NCI-H2107 (cell line): ENCODE measurements around the gene MINDY2.
"Not testable (repeated sequence)": the region's sequence is repeated elsewhere in the genome, so short reads cannot be mapped to it uniquely, and the experiment has no call there.

Experiments used
- DNase-seq: peaks from one replicate; lab custom pipeline; 2025; lab: John Stamatoyannopoulos, UW

Gene MINDY2

GRCh38 chr15:58883926-58884325, 112.8 kb downstream of the MINDY2 start:
- DNase-seq = not testable (repeated sequence)

- DNase-seq = no peak
Measured at GRCh38 chr15:58886921-58887320, 115.8 kb downstream of the MINDY2 start.

GRCh38 chr15:58889363-58889762, 118.3 kb downstream of the MINDY2 start:
- DNase-seq = no peak

- no peak for DNase-seq
Measured at GRCh38 chr15:58898150-58898680, 127.1 kb downstream of the MINDY2 start.

- no peak for DNase-seq
Measured at GRCh38 chr15:58900631-58901030, 129.5 kb downstream of the MINDY2 start.

DNA sequence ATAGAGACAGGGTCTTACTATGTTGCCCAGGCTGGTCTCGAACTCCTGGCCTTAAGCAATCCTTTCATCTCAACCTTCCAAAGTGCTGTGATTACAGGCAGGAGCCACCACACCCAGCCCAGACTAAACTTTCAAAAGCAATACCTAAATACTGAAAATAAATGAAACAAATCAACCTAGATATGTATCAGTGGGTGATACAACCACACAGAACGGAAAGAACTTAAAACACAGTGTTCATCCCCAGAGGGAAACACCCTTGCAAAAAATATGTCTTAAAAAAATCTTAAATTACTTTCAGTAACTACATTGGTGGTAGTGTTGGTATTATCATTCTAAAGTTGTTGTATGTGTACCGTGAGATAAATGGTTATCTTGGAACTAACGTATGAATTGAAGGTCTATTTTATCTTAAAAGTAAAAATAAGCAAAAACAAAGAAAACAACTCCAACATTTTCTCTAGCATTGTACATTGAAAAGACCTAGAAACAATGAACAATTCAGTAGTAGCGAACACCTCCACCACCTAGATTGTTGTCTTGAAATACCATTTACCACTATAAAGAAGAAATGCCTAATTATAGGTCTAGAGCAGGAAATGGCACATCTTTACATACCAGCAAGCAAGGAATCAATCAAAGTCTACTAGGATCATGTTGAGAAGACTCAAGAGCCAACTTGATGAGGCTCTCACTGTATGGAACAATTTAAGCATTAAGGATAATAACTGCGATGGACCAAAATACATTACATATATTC, 137.6 kb downstream of the MINDY2 start:
- DNase-seq = no peak

- DNase-seq = no peak
Measured at GRCh38 chr15:58909616-58910015, 138.5 kb downstream of the MINDY2 start.

DNA sequence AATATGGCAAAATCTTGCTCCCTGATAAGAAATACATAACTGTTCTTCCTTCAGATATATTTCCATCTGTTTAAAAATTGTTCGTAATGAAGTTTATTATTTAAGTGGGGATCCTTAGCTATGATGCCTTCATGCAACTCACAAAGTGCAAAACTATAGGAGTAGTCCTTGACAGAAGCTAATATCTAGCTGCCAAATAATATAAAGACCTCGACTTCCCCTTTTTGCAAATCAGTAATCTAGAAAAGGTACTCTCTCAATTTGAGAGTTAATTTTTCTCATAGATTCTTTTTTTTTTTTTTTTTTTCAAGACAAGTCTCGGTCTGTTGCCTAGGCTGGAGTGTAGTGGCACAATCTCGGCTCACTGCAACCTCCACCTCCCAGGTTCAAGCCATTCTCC, 139.4 kb downstream of the MINDY2 start:
- DNase-seq = no peak
